HEK293 (cell line): ENCODE data around the gene C1QTNF4.

Experiments used
- CTCF ChIA-PET: fragments of 350-600 bp; formaldehyde crosslinking; extraction: SDS; loops from one replicate; lab custom pipeline; 2021; ENCODE audit warnings: antibody characterized with exemption; lab: Yijun Ruan, JAX
- POLR2A ChIA-PET: fragments of 300-600 bp; formaldehyde crosslinking; extraction: SDS; loops from one replicate; lab custom pipeline; 2020; ENCODE audit warnings: antibody characterized with exemption, inconsistent platforms; lab: Yijun Ruan, JAX
- H3K27ac ChIP-seq: fragments of 200-500 bp; sonication (Bioruptor generic); 2 replicates; pipeline ENCODE4 v1.5.1; 2014; ENCODE audit warnings: low read depth, low read length, control low read depth, inconsistent platforms; ENCODE audit errors: extremely low read depth
- H3K36me3 ChIP-seq, 2 experiments: fragments of 200-500 bp in 1 of 2; sonication (Bioruptor generic) in 1 of 2; 1 replicate in 1 of 2; 2 replicates in 1 of 2; pipeline ENCODE4 v1.5.1; 2014 to 2017; ENCODE audit warnings: inconsistent platforms in 2 of 2, low read length in 2 of 2; ENCODE audit not compliant: control insufficient read depth in 2 of 2, insufficient read depth in 1 of 2
- H3K4me1 ChIP-seq: fragments of 200-500 bp; sonication (Bioruptor generic); 2 replicates; pipeline ENCODE4 v1.5.1; 2014; ENCODE audit warnings: mild to moderate bottlenecking, low read length, inconsistent platforms; ENCODE audit not compliant: control insufficient read depth, insufficient read depth
- H3K4me3 ChIP-seq: 2 replicates; pipeline ENCODE4 v1.5.1; 2011; ENCODE audit warnings: low read depth, mild to moderate bottlenecking, control low read depth, low read length, moderate library complexity
- H3K9me3 ChIP-seq: fragments of 200-500 bp; sonication (Bioruptor generic); 2 replicates; pipeline ENCODE4 v1.5.1; 2014; ENCODE audit warnings: low read depth, low read length, inconsistent platforms; ENCODE audit not compliant: control insufficient read depth, insufficient read depth
- ATF2 ChIP-seq: fragments of 450-650 bp; formaldehyde crosslinking; IDR thresholded peaks from 2 replicates; pipeline ENCODE4 v1.5.1; 2016; ENCODE audit warnings: missing biosample characterization, missing genetic modification characterization, low read depth
- BCL11A ChIP-seq: fragments of 450-650 bp; formaldehyde crosslinking; IDR thresholded peaks from 2 replicates; pipeline ENCODE4 v1.5.1; 2016; ENCODE audit warnings: low read depth, missing biosample characterization, missing genetic modification characterization
- EGR2 ChIP-seq: fragments of 450-650 bp; formaldehyde crosslinking; IDR thresholded peaks from 2 replicates; pipeline ENCODE4 v1.5.1; 2016; ENCODE audit warnings: low read depth, missing biosample characterization, missing genetic modification characterization
- GLI2 ChIP-seq: fragments of 450-650 bp; formaldehyde crosslinking; IDR thresholded peaks from 2 replicates; pipeline ENCODE4; 2017; ENCODE audit warnings: missing biosample characterization, missing genetic modification characterization, low read depth, borderline replicate concordance
- KLF1 ChIP-seq: fragments of 450-650 bp; formaldehyde crosslinking; IDR thresholded peaks from 2 replicates; pipeline ENCODE4 v1.5.1; 2016; ENCODE audit warnings: missing biosample characterization, missing genetic modification characterization
- KLF10 ChIP-seq: fragments of 450-650 bp; IDR thresholded peaks from 2 replicates; pipeline ENCODE4 v1.5.1; 2018; ENCODE audit warnings: missing biosample characterization, mild to moderate bottlenecking, missing genetic modification characterization
- MEIS1 ChIP-seq: sonication (generic); formaldehyde crosslinking; IDR thresholded peaks from 2 replicates; pipeline ENCODE4 v1.8.1; 2022; ENCODE audit warnings: missing genetic modification reagents, mild to moderate bottlenecking, borderline replicate concordance
- MZF1 ChIP-seq: fragments of 450-650 bp; formaldehyde crosslinking; IDR thresholded peaks from 2 replicates; pipeline ENCODE4 v1.5.1; 2017; ENCODE audit warnings: missing biosample characterization, missing genetic modification characterization, borderline replicate concordance
- SALL2 ChIP-seq: fragments of 450-650 bp; formaldehyde crosslinking; IDR thresholded peaks from 2 replicates; pipeline ENCODE4 v1.5.0; 2017; ENCODE audit warnings: missing biosample characterization, mild to moderate bottlenecking, missing genetic modification characterization, borderline replicate concordance
- YY1 ChIP-seq: fragments of 450-650 bp; formaldehyde crosslinking; IDR thresholded peaks from 2 replicates; pipeline ENCODE4 v1.5.1; 2018; ENCODE audit warnings: missing biosample characterization, missing genetic modification characterization
- ZBTB17 ChIP-seq: fragments of 450-650 bp; formaldehyde crosslinking; IDR thresholded peaks from 2 replicates; pipeline ENCODE4 v1.5.1; 2016; ENCODE audit warnings: missing biosample characterization, missing genetic modification characterization
- ZBTB6 ChIP-seq: fragments of 450-650 bp; formaldehyde crosslinking; IDR thresholded peaks from 2 replicates; pipeline ENCODE4 v1.5.1; 2017; ENCODE audit warnings: missing biosample characterization, missing genetic modification characterization
- ZNF121 ChIP-seq: fragments of 450-650 bp; formaldehyde crosslinking; IDR thresholded peaks from 2 replicates; pipeline ENCODE4 v1.5.1; 2016; ENCODE audit warnings: missing biosample characterization, missing genetic modification characterization
- ZNF155 ChIP-seq: fragments of 450-650 bp; formaldehyde crosslinking; IDR thresholded peaks from 2 replicates; pipeline ENCODE4 v1.5.1; 2016; ENCODE audit warnings: missing biosample characterization, missing genetic modification characterization
- ZNF16 ChIP-seq: fragments of 450-650 bp; formaldehyde crosslinking; IDR thresholded peaks from 2 replicates; pipeline ENCODE4 v1.5.1; 2016; ENCODE audit warnings: low read depth, missing biosample characterization, missing genetic modification characterization
- ZNF24 ChIP-seq: fragments of 450-650 bp; formaldehyde crosslinking; IDR thresholded peaks from 2 replicates; pipeline ENCODE4 v1.5.1; 2016; ENCODE audit warnings: missing biosample characterization, missing genetic modification characterization
- ZNF266 ChIP-seq: fragments of 450-650 bp; formaldehyde crosslinking; IDR thresholded peaks from 2 replicates; pipeline ENCODE4 v1.5.1; 2016; ENCODE audit warnings: missing biosample characterization, missing genetic modification characterization, low read depth
- ZNF350 ChIP-seq: fragments of 450-650 bp; formaldehyde crosslinking; IDR thresholded peaks from 2 replicates; pipeline ENCODE4 v1.5.0; 2017; ENCODE audit warnings: missing biosample characterization, mild to moderate bottlenecking, missing genetic modification characterization
- ZNF37A ChIP-seq: fragments of 450-650 bp; IDR thresholded peaks from 2 replicates; pipeline ENCODE4 v1.5.1; 2018; ENCODE audit warnings: missing biosample characterization, missing genetic modification characterization
- ZNF391 ChIP-seq: fragments of 450-650 bp; formaldehyde crosslinking; IDR thresholded peaks from 2 replicates; pipeline ENCODE4 v1.5.1; 2016; ENCODE audit warnings: low read depth, missing biosample characterization, missing genetic modification characterization, borderline replicate concordance
- ZNF394 ChIP-seq: fragments of 450-650 bp; formaldehyde crosslinking; IDR thresholded peaks from 2 replicates; pipeline ENCODE4 v1.5.1; 2016; ENCODE audit warnings: missing biosample characterization, missing genetic modification characterization, mild to moderate bottlenecking, moderate library complexity, borderline replicate concordance
- ZNF404 ChIP-seq: fragments of 450-650 bp; formaldehyde crosslinking; IDR thresholded peaks from 2 replicates; pipeline ENCODE4 v1.5.1; 2017; ENCODE audit warnings: missing biosample characterization, missing genetic modification characterization
- ZNF426 ChIP-seq: fragments of 450-650 bp; formaldehyde crosslinking; IDR thresholded peaks from 2 replicates; pipeline ENCODE4 v1.5.1; 2017; ENCODE audit warnings: missing biosample characterization, missing genetic modification characterization, mild to moderate bottlenecking, inconsistent platforms, moderate library complexity
- ZNF510 ChIP-seq: fragments of 450-650 bp; formaldehyde crosslinking; IDR thresholded peaks from 2 replicates; pipeline ENCODE4 v1.5.1; 2018; ENCODE audit warnings: mild to moderate bottlenecking, missing genetic modification characterization, missing biosample characterization; ENCODE audit not compliant: insufficient replicate concordance
- ZNF549 ChIP-seq: fragments of 450-650 bp; IDR thresholded peaks from 2 replicates; pipeline ENCODE4 v1.5.1; 2018; ENCODE audit warnings: missing biosample characterization, missing genetic modification characterization, mild to moderate bottlenecking, inconsistent platforms, moderate library complexity
- ZNF600 ChIP-seq: fragments of 450-650 bp; formaldehyde crosslinking; IDR thresholded peaks from 2 replicates; pipeline ENCODE4 v1.5.1; 2016; ENCODE audit warnings: missing biosample characterization, missing genetic modification characterization
- ZNF768 ChIP-seq: fragments of 450-650 bp; formaldehyde crosslinking; IDR thresholded peaks from 2 replicates; pipeline ENCODE4 v1.5.1; 2018; ENCODE audit warnings: missing biosample characterization, mild to moderate bottlenecking, missing genetic modification characterization
- ZNF777 ChIP-seq: fragments of 450-650 bp; formaldehyde crosslinking; IDR thresholded peaks from 2 replicates; pipeline ENCODE4 v1.5.1; 2017; ENCODE audit warnings: missing biosample characterization, missing genetic modification characterization, borderline replicate concordance
- ZXDB ChIP-seq: fragments of 450-650 bp; formaldehyde crosslinking; IDR thresholded peaks from 2 replicates; pipeline ENCODE4 v1.5.1; 2016; ENCODE audit warnings: missing biosample characterization, missing genetic modification characterization

C1QTNF4 gene

GRCh38 chr11:47626234-47626633, 32.0 kb upstream of the C1QTNF4 start:
- H3K36me3 ChIP-seq: peaks cover 41 to 87% of the 10 kb centered on the region in 2 experiments
- CTCF ChIA-PET: interaction anchor here (1.0 to 1.3 kb wide), 2 partner anchors 9 to 23 kb away, joined by 3 to 6 read pairs; no protein-coding TSS in a partner anchor
- H3K9me3 ChIP-seq: no peaks in the 10 kb centered on the region
- POLR2A ChIA-PET: no interaction called here
- no peak overlapping the region for H3K4me3 ChIP-seq
- no peaks in the 10 kb centered on the region for H3K4me1 ChIP-seq
- TF ChIP-seq KLF1 (tag by site-specific recombination) (no peak), EGR2 (tag by site-specific recombination) (no peak), ZXDB (no peak), GLI2 (no peak), MZF1 (tag by site-specific recombination) (no peak), ZNF266 (tag by site-specific recombination) (no peak), ZNF24 (tag by site-specific recombination) (no peak), ZNF777 (tag by site-specific recombination) (no peak), ZNF600 (tag by site-specific recombination) (no peak), SALL2 (tag by site-specific recombination) (no peak), KLF10 (tag by site-specific recombination) (no peak), ATF2 (tag by site-specific recombination) (no peak)
- no peak overlapping the region for H3K27ac ChIP-seq

GRCh38 chr11:47620836-47621378, 26.7 kb upstream of the C1QTNF4 start:
- Histone ChIP-seq H3K4me1 (no peaks in the 10 kb centered on the region), H3K9me3 (no peaks in the 10 kb centered on the region), H3K27ac (no peak overlapping the region), H3K36me3 (peaks cover 30 to 83% of the 10 kb centered on the region in 2 experiments), H3K4me3 (no peak overlapping the region)
- POLR2A ChIA-PET: no interaction called here
- no peak for TF ChIP-seq ZNF426
- no peak for TF ChIP-seq ZNF16 (tag by site-specific recombination)
- no peak for TF ChIP-seq ZBTB6 (tag by site-specific recombination)
- TF ChIP-seq BCL11A (tag by site-specific recombination): no peak
- no peak for TF ChIP-seq ZNF510 (tag by site-specific recombination)
- TF ChIP-seq YY1: no peak
- TF ChIP-seq ZNF394 (tag by site-specific recombination): no peak
- no peak for TF ChIP-seq ZNF768 (tag by site-specific recombination)
- no peak for TF ChIP-seq ZNF549 (tag by site-specific recombination)
- TF ChIP-seq ZNF121 (tag by site-specific recombination): no peak
- no peak for TF ChIP-seq ZNF37A (tag by site-specific recombination)
- TF ChIP-seq ZBTB17 (tag by site-specific recombination): no peak
- no peak for TF ChIP-seq MEIS1 (CRISPR knock-in tag)
- no peak for TF ChIP-seq ZNF404
- TF ChIP-seq ZNF391: no peak
- no peak for TF ChIP-seq ZNF155 (tag by site-specific recombination)
- TF ChIP-seq ZNF350 (tag by site-specific recombination): no peak
- CTCF ChIA-PET: interaction anchor here (0.7 to 0.8 kb wide), 2 partner anchors 23 to 28 kb away, joined by 3 to 4 read pairs; no protein-coding TSS in a partner anchor
